NCI-H2107 (cell line): ENCODE results near the gene SPATC1L.
"Not testable (repeated sequence)": the region's sequence is repeated elsewhere in the genome, so short reads cannot be mapped to it uniquely, and the experiment has no call there.

ENCODE experiments used
- DNase-seq: peaks from one replicate; lab custom pipeline; 2025; lab: John Stamatoyannopoulos, UW

SPATC1L gene

DNA sequence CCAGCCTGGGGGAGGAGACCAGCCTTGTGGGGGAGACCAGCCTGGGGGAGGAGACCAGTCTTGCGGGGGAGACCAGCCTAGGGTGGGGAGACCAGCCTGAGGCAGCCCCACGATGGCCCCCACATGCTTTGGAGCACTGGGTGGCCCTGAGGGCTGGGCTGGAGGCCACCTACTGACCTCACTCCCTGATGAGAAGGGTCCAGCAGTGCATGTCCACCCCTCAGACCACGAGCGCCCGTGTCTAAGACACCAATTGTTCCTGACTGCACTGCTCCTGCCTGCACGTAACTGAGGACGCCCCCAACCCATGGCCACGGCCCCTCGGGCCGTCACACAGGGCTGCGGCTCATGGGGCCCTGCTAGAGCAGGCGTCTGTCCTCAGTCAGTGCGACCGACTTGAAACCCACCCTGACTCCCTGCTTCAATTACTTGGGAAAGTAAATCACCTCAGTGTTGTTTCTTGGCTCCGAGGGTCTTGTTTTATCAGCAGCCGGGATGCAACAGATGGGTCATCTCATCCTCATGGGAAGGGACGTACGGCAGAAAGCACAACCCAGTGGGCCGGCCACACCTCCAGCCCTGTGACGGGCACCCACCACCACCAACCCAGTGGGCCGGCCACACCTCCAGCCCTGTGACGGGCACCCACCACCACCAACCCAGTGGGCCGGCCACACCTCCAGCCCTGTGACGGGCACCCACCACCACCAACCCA lies at the start of gene SPATC1L:
Gene SPATC1L, minus strand, starts transcription at position 550 of the 715 bp plus-strand sequence. CDS start 1,643 bp downstream, outside the sequence.
- DNase-seq, result no peak

DNA sequence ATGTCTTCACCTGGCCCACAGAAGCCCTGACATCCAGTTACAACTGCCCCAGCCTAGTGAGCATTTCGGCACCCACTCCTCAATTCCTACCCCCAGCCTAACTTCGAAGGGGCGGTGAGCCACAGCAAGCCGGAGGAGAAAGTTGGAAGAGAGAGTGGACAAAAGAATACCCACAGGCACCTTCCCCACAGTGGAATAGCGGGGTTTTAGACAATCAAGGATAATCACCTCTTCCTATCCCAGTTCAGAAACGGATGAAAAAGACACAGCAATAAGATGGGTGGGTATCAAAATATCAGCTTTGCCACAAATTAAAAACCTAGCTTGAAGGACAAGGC lies 45.6 kb upstream of the SPATC1L start:
- no peak for DNase-seq

DNA sequence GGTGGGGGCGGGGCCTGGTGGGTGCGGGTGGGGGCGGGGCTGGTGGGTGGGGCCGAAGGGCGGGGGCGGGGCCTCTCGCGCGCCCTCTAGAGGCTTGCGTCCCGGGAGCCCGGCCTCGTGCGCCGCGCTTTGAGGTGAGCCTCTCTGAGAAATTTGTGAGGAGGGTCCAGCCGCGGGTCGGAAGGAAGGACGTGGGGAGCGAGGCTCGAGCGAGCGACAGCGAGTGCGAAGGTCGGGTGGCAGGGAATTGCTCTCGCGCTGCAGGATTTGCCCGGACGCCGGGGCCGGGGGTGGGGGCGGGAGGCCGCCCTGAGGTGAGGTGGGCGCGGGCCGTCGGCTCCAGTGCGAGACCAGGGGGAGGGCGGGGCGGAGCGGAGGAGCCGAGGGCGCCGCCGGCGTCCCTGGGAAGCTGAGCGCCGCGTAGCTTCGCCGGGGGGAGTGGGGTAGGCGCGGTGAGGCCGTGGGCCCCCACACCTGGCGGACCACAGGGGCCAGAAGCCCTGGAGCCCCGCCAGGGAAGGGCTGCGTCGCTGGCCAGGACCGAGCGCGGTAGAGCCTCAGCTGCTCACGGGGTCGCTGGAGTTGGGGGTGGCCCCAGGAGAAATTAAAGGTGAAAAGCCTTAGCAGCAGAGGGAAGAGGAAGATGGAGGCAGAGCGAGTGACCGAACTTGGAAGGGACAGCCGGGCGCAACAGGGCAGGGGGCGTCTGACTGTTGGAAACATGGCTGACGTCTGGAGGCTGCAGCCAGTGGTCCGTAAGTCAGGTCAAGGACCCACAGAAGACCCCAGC lies 45.1 kb upstream of the SPATC1L start:
- peak; percentile 89 for DNase-seq

DNA sequence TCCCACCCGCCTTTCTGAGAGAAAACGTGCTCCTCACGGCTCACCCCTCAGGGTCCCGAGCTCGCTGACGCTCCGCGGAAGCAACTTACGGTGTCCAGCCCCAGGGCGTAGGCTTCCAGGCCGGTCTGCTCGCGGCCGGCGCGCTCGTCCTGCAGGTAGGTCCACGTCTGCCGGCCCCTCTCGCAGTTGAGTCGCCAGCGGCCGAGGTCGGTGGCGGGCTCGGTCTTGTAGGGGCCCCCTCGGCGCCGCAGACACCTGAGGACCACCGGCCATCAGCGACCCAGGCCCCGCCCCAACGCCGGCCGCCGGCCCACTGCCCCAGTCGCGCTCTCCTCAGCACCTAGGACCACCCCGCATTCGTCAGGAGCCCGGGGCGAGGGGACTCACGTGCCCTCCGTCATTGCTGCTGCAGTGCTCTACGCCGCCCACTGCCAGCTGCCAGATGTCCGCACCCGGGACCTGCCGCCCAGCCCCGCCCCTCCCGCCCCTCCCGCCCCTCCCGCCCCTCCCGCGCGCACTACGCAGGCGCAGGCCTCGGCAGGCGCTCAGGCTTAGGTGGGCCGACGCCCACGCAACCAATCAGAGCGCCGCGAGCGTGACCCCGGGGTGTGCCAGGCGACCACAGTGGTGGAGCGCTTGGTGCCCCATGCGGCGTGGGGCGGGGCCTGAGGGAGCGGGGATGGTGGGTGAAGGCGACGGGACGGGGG lies 44.2 kb upstream of the SPATC1L start, which contains the start of gene LSS:
Gene LSS, minus strand, starts transcription at position 430 of the 707 bp plus-strand sequence. Its CDS starts 29 bp downstream, at position 401.
- DNase-seq, result peak; percentile 95

DNA sequence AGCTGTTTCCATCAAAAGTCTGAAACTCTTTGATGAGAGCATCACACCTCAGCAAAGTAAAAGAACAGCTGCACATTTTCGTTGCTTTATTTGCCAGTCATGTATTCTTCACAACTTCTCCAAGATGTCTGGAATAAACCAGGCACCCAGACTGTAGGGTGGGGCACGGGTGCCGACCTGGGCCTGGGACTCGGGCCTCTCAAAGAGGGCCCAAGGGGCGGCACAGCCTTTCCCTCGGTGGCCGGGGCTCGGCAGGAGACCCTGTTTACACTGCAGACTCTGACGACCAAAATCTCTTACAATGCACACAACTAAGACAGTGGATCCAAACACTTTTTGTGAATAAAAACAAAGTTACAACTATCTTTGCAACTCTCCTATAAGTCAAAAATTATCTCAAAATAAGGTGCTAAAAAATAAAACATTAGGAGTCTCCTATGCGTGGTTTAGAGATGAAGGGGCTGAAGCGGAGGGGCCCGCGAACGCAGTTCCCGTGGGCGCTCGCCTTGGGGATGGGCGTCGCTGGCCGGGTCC lies 43.6 kb upstream of the SPATC1L start:
- DNase-seq, result no peak

DNA sequence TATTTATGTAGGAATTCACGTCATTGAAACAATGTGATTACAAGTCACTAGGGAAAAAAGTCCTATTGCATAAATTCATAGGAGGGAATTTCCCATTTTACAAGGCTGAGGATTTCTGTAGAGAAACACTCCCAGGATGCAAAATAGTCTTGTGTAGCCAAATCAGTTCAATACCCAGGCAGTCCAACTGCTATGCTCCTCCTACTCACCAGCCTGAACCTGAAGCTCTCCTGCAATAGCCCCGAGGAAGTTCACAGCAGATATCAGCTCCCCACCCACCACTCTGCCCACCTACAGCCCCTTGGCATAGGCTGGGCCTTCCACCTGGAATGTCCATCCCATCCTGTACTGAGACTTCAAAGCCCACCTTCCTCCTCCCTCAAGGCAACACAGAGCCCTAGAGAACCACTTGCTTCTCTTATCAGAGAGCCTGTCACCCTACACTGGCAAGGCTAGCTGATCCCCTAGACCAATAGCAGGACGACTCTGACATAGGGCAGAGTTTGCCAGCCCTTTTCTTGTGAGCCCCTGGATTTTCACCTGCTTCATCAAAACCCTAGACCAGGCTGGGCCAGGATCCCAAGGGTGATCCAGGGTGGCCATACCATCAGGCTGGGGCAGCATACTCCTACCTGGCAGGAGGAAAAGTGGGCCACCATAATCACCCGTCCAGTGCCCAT lies 42.8 kb upstream of the SPATC1L start:
- no peak for DNase-seq

DNA sequence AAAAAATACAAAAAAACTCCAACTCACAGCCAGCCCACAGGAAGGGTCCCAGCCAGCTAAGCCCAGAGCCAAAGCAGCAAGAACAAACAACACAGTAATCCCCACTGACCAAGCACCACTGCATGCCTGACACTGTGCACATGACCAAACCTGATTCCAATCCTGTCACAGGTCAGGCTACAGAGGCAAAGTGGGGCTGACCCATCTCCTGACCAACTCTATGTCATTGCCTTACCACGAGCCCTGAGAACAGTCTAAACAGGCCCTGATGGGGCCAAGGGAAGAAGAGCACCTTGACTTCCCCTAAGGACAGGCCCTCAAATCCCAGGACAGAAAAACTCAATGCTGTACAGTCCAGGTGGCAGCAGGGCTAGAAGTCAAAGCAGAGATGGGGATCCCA lies 41.9 kb upstream of the SPATC1L start:
- no peak for DNase-seq

DNA sequence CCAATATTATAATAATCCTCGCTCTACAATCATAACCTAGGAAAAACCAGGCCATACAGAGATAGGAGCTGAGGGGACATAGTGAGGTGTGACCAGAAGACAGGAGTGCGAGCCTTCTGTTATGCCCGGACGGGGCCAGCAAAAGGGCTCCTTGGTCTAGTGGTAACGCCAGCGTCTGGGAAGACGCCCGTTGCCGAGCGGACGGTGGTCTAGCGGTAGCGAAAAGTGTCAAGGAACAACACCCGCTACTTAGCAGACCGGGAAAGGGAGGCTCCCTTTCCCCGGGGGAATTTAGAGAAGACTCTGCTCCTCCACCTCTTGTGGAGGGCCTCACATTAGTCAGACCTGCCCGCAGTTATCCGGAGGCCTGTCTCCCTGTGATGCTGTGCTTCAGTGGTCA lies 39.4 kb upstream of the SPATC1L start:
- not testable (repeated sequence) for DNase-seq

DNA sequence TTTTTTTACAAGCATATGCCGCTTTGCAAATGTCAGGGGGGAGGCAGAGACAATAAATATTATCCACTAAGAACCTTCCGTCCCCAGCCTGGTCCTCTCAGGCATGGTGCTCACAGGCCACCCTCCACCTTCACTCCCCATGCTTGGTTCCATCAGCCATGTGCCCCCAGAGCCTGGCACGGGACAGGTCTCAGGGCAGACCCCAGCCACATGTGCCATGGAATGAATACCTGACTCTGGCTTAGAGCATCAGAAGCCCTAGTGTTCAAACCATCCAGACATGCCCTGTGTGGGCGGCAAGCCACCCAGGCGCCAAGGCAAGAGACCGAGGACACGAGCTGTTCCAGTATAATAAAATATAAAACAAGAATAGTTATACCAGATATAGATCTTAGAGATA lies 39.0 kb upstream of the SPATC1L start:
- no peak for DNase-seq

DNA sequence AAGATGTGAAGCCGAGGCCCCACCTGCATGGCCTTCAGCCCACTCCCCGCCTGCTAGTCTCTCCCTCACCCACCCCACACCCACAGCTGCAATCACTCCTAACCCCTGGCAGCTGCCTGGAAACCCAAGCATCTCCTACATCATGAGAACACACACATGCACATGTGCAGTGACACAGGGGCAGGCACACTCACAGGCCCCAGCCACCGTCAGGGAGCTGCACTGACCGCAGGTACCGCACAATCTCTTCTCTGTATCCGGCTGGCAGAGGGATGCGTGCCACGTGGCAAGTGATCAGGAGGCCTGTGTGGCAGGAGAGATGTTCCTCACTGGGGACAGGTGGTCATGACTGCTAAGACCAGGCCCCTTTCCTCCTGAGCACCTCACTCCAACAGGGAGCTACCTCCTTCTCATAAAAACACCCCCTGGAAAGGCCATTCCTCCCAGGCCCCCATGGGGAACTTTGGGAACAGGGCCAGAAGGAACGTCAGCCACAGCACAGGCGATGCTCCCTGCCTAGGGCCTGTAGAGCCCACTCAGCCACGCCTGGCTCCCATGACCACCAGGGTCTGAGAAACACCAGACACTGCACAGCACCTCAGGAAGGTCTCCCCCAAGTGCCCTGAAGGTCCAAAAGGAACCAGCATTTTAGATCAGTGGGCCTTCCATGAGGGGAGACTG lies 38.3 kb upstream of the SPATC1L start:
- DNase-seq, result no peak

DNA sequence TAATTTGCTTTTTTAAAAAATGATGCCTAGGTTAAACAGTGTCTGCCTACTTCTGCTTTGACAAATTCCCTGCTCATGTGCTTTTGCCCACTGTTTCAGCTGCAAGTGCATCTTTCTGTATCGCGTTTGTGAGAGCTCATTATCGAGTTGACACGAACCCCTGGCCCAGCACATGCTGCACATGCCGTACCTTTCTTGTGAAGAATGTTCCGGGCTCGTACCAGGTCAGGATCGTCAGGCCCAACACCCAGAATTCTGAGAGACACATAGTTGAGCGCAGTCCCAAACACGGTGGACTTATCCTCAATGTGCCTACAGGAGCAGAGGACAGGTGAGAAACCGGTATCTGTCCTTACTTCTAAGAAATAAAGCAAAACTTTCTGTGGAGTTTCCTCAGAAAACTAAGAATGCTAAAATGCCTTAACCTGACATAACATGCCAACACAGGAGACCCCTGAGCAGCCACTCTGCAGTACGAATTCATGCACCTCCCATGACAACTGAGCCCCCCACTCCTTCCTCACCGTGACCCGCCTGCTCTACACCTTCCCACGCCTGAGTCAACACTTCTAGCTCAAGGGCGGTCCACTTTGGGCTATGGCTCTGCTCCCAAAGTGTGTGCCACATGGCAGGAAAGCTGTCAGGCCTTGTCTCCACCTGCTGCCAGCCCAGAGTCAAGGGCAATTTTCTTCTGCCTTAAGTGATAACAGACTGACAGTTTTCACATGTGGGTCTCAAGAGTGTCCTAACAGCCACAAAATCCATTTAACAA lies 37.6 kb upstream of the SPATC1L start:
- DNase-seq, result no peak

DNA sequence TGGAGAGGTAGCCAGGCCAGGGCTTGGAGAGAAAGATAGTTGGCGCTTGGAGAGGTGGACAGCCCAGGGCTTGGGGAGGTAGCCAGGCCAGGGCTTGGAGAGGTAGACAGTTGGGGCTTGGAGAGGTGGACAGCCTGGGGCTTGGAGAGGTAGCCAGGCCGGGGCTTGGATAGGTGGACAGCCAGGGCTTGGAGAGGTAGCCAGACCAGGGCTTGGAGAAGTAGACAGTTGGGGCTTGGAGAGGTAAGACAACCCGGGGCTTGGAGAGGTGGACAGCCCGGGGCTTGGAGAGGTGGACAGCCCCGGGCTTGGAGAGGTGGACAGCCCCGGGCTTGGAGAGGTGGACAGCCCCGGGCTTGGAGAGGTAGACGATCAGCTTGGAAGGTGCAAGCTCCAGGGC lies 36.6 kb upstream of the SPATC1L start:
- DNase-seq, result no peak

DNA sequence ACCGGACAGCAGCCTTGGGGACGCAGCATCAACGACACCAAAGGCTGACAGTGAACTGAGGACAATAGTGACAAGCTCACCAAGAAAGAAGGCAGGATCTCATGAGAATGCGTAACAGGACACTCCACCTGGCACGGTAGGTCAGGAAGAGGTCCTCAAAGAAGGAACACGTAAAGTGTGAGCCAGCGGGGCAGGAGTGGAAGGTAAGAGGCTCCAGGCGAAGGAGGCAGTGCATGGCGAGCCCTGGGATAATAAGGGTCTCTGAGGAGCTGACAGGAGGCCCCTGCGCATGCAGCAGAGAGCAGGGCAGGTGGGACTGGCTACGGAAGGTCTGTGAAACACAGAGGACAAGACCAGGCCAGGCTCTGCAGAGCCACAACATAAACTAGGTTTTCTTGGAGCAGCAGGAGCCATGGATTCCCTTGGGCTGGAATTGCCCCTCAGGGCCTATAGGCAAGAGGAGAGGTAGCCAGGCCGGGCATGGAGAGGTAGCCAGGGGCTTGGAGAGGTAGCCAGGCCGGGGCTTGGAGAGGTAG lies 36.1 kb upstream of the SPATC1L start:
- DNase-seq, result no peak

DNA sequence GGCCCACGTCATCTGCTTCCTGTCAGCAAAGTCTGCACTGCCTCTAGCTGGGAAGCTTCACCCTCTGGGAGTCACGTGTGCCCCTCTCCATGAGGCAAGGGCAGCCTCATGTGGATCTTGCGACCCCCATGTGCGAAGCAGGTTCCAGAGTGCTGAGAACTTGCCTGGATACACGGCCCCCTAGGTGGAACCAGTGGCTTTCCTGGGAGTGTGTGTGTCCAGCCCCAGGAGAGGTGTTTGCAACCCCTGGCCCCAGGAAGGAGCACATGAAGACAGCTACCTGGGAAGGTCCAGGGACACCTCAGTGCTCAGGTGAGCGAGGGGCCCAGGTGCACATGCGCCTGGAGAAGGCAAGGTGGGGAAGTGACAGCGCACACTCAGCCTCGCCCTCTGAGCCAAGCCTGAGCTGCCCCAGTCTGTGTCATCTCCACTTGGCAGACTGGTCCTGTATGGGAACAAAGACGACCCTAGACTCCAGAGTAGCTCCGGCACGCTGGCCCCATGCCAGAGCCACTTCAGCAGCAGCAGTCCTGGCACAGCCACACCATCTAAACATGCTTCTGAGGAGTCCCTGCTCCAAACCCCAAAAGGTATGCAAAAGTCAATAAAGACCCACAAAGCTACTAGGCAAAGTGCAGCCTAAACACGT lies 35.5 kb upstream of the SPATC1L start:
- peak; percentile 29 for DNase-seq

DNA sequence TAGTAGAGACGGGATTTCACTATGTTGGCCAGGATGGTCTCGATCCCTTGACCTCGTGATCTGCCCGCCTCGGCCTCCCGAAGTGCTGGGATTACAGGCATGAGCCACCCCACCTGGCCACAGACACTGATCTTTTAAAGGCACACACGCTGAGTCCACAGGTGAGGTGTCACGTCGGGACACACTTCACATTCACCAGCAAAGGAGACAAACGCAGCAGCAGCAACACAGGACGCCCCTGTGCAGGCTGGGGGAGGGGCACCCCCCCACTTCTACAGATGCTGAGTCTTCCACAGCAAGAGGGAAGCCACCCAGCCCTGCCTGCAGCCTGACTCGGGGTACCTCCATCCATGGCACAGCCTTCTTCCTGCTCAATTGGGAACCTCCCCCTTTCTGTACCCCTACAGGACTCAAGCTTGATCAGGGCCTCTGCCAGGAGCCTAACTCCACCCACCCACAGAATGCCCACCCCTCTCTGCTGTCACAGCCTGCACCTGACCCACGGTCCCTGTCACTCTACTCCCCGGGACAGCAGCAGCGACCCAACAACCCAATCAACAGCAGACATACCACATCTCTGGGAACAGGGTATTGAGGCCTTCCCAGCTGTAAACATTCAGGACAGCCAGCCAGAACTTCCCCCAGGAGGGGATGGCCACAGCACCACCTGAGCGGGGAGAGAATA lies 34.8 kb upstream of the SPATC1L start:
- no peak for DNase-seq

DNA sequence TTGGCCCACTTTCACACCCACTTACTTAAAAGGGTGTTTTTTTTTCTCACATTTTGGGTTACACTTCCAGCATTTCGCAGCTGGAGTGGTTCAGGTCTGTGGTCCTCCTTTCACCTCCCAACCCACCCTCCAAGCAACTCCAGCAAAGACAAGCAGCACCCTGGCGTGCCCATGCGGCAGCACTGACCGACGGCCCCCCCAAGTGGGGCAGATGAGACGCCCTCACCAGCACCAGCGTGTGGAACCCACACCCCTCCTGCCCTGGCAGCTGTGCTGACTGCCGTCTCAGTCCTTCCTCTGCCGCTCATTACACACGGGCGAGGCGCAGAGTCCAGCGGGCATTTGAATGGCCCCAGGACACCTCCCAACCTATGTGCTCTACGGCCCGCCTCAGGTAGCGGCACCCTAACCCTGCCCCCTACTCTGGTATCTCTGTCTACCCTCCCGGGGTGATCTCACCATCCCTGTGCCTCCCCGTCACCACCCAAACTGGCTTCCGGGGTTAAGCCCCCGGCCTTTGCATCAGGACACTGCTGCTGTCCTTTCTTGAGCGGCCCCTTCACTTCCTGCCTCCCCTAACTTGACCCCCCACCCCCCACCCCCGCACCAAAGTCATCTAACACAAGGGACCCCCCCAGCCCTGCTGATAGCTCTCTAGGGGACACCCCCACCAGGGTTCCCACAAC lies 33.4 kb upstream of the SPATC1L start:
- no peak for DNase-seq

DNA sequence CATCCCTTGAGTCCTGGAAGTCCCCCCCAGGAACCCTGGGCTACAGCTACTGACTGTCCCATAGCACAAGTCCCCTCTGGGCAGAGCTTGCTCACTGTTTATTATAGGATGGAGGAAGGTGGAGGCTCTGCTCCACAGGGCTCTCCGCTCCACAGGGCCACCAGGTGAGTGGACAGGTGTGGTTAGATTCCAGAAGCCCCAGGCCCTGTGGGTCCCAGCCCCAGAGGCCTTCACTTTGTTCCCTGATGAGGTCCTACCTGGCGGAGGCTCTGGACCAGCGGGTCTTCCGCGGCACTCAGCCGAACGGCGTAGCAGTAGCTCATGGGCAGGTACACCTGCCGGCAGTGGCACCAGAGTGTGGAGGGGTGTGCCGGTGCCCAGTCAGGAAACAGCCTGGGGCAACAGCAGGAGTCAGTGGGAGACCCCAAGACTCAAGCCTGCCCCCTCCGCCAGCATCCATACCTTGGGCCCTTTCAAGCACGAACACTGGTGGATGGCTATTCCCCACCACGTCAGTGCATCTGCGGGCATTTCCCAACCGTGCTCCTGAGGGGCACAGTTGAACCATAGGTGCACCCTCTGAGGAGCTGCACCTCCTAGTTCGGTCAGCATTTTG lies 32.0 kb upstream of the SPATC1L start:
- DNase-seq, result no peak

DNA sequence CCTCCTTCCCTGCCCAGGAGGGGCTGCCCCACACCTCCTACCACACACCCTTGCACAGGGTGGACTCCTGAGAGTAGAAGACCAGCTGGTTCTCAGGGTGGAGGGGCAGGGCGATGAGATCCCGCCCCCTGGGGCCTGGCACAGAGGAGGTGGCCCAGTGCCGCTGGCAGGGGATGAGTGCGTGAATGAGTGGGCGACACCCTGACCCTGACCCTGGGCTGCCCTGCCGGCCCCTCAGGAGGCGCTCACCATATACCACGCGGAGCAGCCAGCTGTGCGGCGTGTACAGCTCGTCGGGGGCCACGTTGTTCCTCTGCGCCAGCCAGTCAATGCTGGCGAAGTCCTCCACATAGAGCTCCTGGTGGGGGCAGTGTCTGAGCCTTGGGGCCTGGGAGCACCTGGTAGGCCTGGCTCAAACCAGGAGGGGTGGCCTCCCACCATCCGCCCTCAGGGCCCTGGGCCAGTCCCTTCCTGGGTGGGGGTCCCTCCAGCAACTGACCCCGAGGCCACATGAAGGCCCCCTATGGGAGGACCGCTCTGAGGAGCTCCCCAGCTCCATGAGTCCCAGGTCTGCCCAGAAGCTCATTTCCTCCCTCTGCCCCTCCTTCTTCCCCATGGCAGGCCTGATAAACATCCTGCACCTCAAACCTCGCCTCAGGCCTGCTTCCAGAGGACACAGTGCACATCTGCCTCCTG lies 31.3 kb upstream of the SPATC1L start:
- DNase-seq, result no peak
